Neural cell (in vitro differentiated cells): Measurements from ENCODE around the gene RNF169. TPM values are rescaled to one million over a fixed set of nuclear protein-coding genes. Genes with fewer than 3 reads are reported as not detected.

Source experiments
- H2AFZ ChIP-seq: fragments of 200-600, 300-800 bp; sonication (generic), shearing (Covaris generic); 2 replicates; pipeline ENCODE4 v1.6.0; 2014; ENCODE audit warnings: low read depth, mild to moderate bottlenecking, antibody characterized with exemption, low read length, moderate library complexity
- H3F3A ChIP-seq: fragments of 200-600 bp; shearing (Covaris generic); 2 replicates; pipeline ENCODE4 v1.6.1; 2016; ENCODE audit warnings: mild to moderate bottlenecking, moderate library complexity, mixed read lengths, antibody characterized with exemption, low read length; ENCODE audit not compliant: insufficient read depth, poor library complexity, severe bottlenecking
- H3K27ac ChIP-seq: fragments of 200-600, 300-800 bp; sonication (generic), shearing (Covaris generic); 2 replicates; pipeline ENCODE4 v1.5.1; 2014; ENCODE audit warnings: mild to moderate bottlenecking, low read length, moderate library complexity
- H3K27me3 ChIP-seq: fragments of 300-800, 200-600 bp; sonication (generic), shearing (Covaris generic); 2 replicates; pipeline ENCODE4 v1.6.0; 2014; ENCODE audit warnings: mild to moderate bottlenecking, low read depth, low read length, moderate library complexity; ENCODE audit not compliant: insufficient read depth
- H3K36me3 ChIP-seq: fragments of 300-800, 200-600 bp; sonication (generic), shearing (Covaris generic); 2 replicates; pipeline ENCODE4 v1.5.1; 2014; ENCODE audit warnings: mild to moderate bottlenecking, antibody characterized with exemption, low read length, moderate library complexity; ENCODE audit not compliant: insufficient read depth
- H3K4me2 ChIP-seq: fragments of 300-800, 200-600 bp; sonication (generic), shearing (Covaris generic); 2 replicates; pipeline ENCODE4 v1.6.0; 2014; ENCODE audit warnings: mild to moderate bottlenecking, low read length
- H3K4me3 ChIP-seq: fragments of 300-800, 200-600 bp; sonication (generic), shearing (Covaris generic); 2 replicates; pipeline ENCODE4 v1.5.1; 2014; ENCODE audit warnings: mild to moderate bottlenecking, low read length, moderate library complexity
- H3K79me2 ChIP-seq: fragments of 200-600 bp; shearing (Covaris generic); replicated peaks from 2 replicates; pipeline ENCODE4 v1.6.0; 2014; ENCODE audit warnings: mild to moderate bottlenecking, low read length, moderate library complexity; ENCODE audit not compliant: insufficient read depth
- H3K9ac ChIP-seq: fragments of 300-800, 200-600 bp; sonication (generic), shearing (Covaris generic); 2 replicates; pipeline ENCODE4 v1.6.1; 2016; ENCODE audit warnings: mild to moderate bottlenecking, low read length, mixed read lengths
- H3K9me2 ChIP-seq: fragments of 200-600 bp; shearing (Covaris generic); 2 replicates; pipeline ENCODE4 v1.6.1; 2016; ENCODE audit warnings: mild to moderate bottlenecking, low read length, mixed read lengths; ENCODE audit not compliant: insufficient read depth
- H3K9me3 ChIP-seq: fragments of 200-600, 300-800 bp; sonication (generic), shearing (Covaris generic); 2 replicates; pipeline ENCODE4 v1.6.1; 2016; ENCODE audit warnings: mild to moderate bottlenecking, mixed run types, low read length, moderate library complexity, mixed read lengths
- H4K20me1 ChIP-seq: fragments of 200-600 bp; shearing (Covaris generic); 2 replicates; pipeline ENCODE4 v1.6.1; 2016; ENCODE audit warnings: mild to moderate bottlenecking, mixed run types; ENCODE audit not compliant: insufficient read depth
- EP300 ChIP-seq: fragments of 450-650 bp; conservative IDR thresholded peaks from 2 replicates; pipeline ENCODE4 v1.6.1; 2014; ENCODE audit warnings: antibody characterized with exemption, mild to moderate bottlenecking, moderate library complexity; ENCODE audit not compliant: poor library complexity, severe bottlenecking
- EZH2 ChIP-seq: fragments of 200-600, 300-800 bp; shearing (Covaris generic), sonication (generic); IDR thresholded peaks from 2 replicates; pipeline ENCODE4 v1.6.1; 2014; ENCODE audit warnings: antibody characterized with exemption, low read length, borderline replicate concordance, mild to moderate bottlenecking; ENCODE audit not compliant: insufficient read depth, poor library complexity, severe bottlenecking
- MXI1 ChIP-seq: fragments of 450-650 bp; conservative IDR thresholded peaks from 2 replicates; pipeline ENCODE4 v1.6.1; 2014; ENCODE audit warnings: antibody characterized with exemption, mild to moderate bottlenecking; ENCODE audit not compliant: poor library complexity, severe bottlenecking
- POLR2AphosphoS5 ChIP-seq: IDR thresholded peaks from 2 replicates; pipeline ENCODE4 v1.6.1; 2012
- RAD21 ChIP-seq: fragments of 450-650 bp; conservative IDR thresholded peaks from 2 replicates; pipeline ENCODE4 v1.6.1; 2014; ENCODE audit warnings: antibody characterized with exemption, mild to moderate bottlenecking, moderate library complexity
- SMC3 ChIP-seq: fragments of 450-650 bp; conservative IDR thresholded peaks from 2 replicates; pipeline ENCODE4 v1.6.1; 2014; ENCODE audit warnings: antibody characterized with exemption, mild to moderate bottlenecking, moderate library complexity; ENCODE audit not compliant: poor library complexity
- TAF1 ChIP-seq: IDR thresholded peaks from 2 replicates; pipeline ENCODE4 v1.6.1; 2012; ENCODE audit warnings: low read depth
- polyA plus RNA-seq: library from polyadenylated mRNA; depleted of rRNA; stranded (reverse); fragments of >200 nt; gene quantifications from 2 replicates; pipeline ENCODE4 v1.2.3, GENCODE V29; 2014
- TF ChIP-seq, protein P1 (sequence below): IDR thresholded peaks from 2 replicates; pipeline ENCODE4 v1.6.1; 2012; ENCODE audit warnings: borderline replicate concordance
- TF ChIP-seq, protein P2 (sequence below): fragments of 450-650 bp; IDR thresholded peaks from 2 replicates; pipeline ENCODE4 v1.5.1; 2014; ENCODE audit warnings: antibody characterized with exemption, mild to moderate bottlenecking, moderate library complexity; ENCODE audit not compliant: poor library complexity, severe bottlenecking

Gene RNF169
- polyA plus RNA-seq, 1 donor from 2014 or later = 10.6 TPM

DNA sequence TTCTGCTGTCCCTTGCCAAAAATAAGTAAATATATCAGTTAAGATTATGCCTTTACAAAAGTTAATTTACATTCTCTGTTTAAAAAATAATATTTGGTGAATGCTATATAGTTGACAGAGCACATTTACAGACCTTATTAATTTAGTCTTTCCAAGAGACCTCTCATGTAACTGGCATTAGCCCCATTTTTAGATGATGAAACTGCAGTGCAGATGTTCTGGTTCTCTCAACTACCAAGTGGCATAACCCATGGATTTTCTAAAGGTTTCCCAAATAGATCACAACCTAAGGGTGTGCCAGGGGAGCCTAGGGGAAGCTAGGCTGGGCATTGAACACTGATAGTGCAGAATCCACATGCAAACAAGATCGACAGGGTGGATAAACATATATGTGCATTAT lies 88.5 kb downstream of the RNF169 start:
- Histone ChIP-seq H3K4me3 (no peak overlapping the region), H3K36me3 (peaks cover 22% of the 10 kb centered on the region), H3K4me2 (no peak overlapping the region), H4K20me1 (no peaks in the 10 kb centered on the region), H3K27me3 (no peaks in the 10 kb centered on the region), H3K9ac (no peak overlapping the region), H3K9me2 (no peaks in the 10 kb centered on the region), H3K9me3 (no peaks in the 10 kb centered on the region), H3K79me2 (no peaks in the 10 kb centered on the region), H3F3A (no peaks in the 10 kb centered on the region), H3K27ac (no peak overlapping the region), H2AFZ (no peak overlapping the region)
- TF ChIP-seq TAF1 (no peak), MXI1 (no peak), RAD21 (no peak), EP300 (no peak)
- TF ChIP-seq, protein P1, sequence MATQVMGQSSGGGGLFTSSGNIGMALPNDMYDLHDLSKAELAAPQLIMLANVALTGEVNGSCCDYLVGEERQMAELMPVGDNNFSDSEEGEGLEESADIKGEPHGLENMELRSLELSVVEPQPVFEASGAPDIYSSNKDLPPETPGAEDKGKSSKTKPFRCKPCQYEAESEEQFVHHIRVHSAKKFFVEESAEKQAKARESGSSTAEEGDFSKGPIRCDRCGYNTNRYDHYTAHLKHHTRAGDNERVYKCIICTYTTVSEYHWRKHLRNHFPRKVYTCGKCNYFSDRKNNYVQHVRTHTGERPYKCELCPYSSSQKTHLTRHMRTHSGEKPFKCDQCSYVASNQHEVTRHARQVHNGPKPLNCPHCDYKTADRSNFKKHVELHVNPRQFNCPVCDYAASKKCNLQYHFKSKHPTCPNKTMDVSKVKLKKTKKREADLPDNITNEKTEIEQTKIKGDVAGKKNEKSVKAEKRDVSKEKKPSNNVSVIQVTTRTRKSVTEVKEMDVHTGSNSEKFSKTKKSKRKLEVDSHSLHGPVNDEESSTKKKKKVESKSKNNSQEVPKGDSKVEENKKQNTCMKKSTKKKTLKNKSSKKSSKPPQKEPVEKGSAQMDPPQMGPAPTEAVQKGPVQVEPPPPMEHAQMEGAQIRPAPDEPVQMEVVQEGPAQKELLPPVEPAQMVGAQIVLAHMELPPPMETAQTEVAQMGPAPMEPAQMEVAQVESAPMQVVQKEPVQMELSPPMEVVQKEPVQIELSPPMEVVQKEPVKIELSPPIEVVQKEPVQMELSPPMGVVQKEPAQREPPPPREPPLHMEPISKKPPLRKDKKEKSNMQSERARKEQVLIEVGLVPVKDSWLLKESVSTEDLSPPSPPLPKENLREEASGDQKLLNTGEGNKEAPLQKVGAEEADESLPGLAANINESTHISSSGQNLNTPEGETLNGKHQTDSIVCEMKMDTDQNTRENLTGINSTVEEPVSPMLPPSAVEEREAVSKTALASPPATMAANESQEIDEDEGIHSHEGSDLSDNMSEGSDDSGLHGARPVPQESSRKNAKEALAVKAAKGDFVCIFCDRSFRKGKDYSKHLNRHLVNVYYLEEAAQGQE = no peak
- TF ChIP-seq, protein P2, sequence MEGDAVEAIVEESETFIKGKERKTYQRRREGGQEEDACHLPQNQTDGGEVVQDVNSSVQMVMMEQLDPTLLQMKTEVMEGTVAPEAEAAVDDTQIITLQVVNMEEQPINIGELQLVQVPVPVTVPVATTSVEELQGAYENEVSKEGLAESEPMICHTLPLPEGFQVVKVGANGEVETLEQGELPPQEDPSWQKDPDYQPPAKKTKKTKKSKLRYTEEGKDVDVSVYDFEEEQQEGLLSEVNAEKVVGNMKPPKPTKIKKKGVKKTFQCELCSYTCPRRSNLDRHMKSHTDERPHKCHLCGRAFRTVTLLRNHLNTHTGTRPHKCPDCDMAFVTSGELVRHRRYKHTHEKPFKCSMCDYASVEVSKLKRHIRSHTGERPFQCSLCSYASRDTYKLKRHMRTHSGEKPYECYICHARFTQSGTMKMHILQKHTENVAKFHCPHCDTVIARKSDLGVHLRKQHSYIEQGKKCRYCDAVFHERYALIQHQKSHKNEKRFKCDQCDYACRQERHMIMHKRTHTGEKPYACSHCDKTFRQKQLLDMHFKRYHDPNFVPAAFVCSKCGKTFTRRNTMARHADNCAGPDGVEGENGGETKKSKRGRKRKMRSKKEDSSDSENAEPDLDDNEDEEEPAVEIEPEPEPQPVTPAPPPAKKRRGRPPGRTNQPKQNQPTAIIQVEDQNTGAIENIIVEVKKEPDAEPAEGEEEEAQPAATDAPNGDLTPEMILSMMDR = no peak

DNA sequence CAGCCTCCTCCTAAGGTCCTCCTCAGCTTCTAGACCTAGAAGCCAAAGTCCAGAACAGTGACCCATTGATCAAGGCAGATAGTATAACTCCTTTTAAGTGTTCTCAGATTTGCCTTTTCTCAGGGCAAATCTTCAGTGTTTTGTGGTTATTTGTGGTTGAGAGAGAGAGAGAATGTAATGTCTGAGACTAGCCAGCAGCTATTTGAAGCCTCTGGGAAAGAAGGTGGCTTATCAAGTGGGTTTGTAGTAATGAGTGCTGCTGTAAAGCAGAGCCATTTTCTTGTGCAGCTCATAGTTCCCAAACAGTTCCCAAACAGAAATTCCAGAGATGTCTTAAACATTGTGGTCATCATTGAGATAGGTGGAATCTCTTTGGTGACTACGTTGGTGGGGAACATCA lies 89.5 kb downstream of the RNF169 start:
- Histone ChIP-seq H3K79me2 (no peaks in the 10 kb centered on the region), H3K9me3 (no peaks in the 10 kb centered on the region), H3K27ac (no peak overlapping the region), H3F3A (no peaks in the 10 kb centered on the region), H3K4me3 (no peak overlapping the region), H3K36me3 (peaks cover 23% of the 10 kb centered on the region), H3K9me2 (no peaks in the 10 kb centered on the region), H4K20me1 (no peaks in the 10 kb centered on the region), H3K9ac (no peak overlapping the region), H3K27me3 (no peaks in the 10 kb centered on the region), H2AFZ (no peak overlapping the region), H3K4me2 (no peak overlapping the region)
- TF ChIP-seq POLR2AphosphoS5 = no peak
- no peak for TF ChIP-seq MXI1
- TF ChIP-seq, protein P1 = no peak
- TF ChIP-seq TAF1 = no peak
- TF ChIP-seq EZH2 = no peak
- no peak for TF ChIP-seq EP300
- TF ChIP-seq SMC3 = no peak
- TF ChIP-seq RAD21 = no peak
- TF ChIP-seq, protein P2 = no peak
